ENCODE results near the gene IL21. TPM values are rescaled to one million over a fixed set of nuclear protein-coding genes. Genes with fewer than 3 reads are reported as not detected.

Gene IL21
- total RNA-seq, 1 experiment from 2014 or later = not detected

- H3K23ac ChIP-seq (ENCODE audit: insufficient read length, low read depth, low read length) = no peak overlapping the region
- no peak overlapping the region for H3K18ac ChIP-seq (ENCODE audit: insufficient read length, low read depth, low read length)
- no peak overlapping the region for H3K4me2 ChIP-seq (ENCODE audit: insufficient read depth, insufficient read length, low read length)
- no peak overlapping the region for H4K5ac ChIP-seq (ENCODE audit: insufficient read length, low read depth, low read length)
- Mint-ChIP-seq H3K9me3 (peaks cover 0 to 3% of the 10 kb centered on the region in 2 experiments; a peak in 4 of 5 replicates), H3K27me3 (ENCODE audit: low read depth) (peaks cover 3% of the 10 kb centered on the region; the same call in 1 of the 2 replicates), H3K36me3 (ENCODE audit: insufficient read depth in 1 of 3, low read depth in 3 of 3) (peaks cover 0 to 2% (median 0%) of the 10 kb centered on the region in 3 experiments; a peak in 1 of 7 replicates), H3K27ac (no peak overlapping the region), H3K4me3 (no peak overlapping the region), H3K4me1 (peaks cover 0 to 3% of the 10 kb centered on the region in 2 experiments; a peak in 1 of 4 replicates)
- H2AFZ ChIP-seq (ENCODE audit: low read length) = no peak overlapping the region
- H3K14ac ChIP-seq (ENCODE audit: insufficient read depth, low read length) = no peak overlapping the region
- no peak overlapping the region for H3K27ac ChIP-seq (ENCODE audit: insufficient read length, low read depth, low read length)
- H3K23me2 ChIP-seq (ENCODE audit: insufficient read length, low read depth, low read length, poor library complexity, severe bottlenecking) = no peaks in the 10 kb centered on the region
- H2BK20ac ChIP-seq (ENCODE audit: low read depth, low read length, poor library complexity, severe bottlenecking) = no peak overlapping the region
- TF ChIP-seq CTCF (conservative IDR thresholded peaks at IDR 0.05) = no peak
- H4K8ac ChIP-seq (replicated peaks; ENCODE audit: insufficient read length, low read depth, low read length) = no peak overlapping the region
- no peaks in the 10 kb centered on the region for H3K4me1 ChIP-seq (ENCODE audit: insufficient read depth, low read length)
- no peak overlapping the region for H2BK5ac ChIP-seq (ENCODE audit: insufficient read length, low read length)
- no peak for DNase-seq
- H3K9ac ChIP-seq (ENCODE audit: extremely low read depth, insufficient read length, low read length) = no peak overlapping the region
- H2BK15ac ChIP-seq (ENCODE audit: low read depth, low read length) = no peak overlapping the region
- H3K79me1 ChIP-seq (ENCODE audit: insufficient read depth, low read depth, low read length, poor library complexity, severe bottlenecking) = no peaks in the 10 kb centered on the region
- H3K27me3 ChIP-seq (ENCODE audit: insufficient read depth, low read length) = no peaks in the 10 kb centered on the region
- H3K56ac ChIP-seq (ENCODE audit: insufficient read length, low read depth, low read length) = no peak overlapping the region
- no peak overlapping the region for H2BK12ac ChIP-seq (ENCODE audit: insufficient read length, low read depth, low read length)
- H4K91ac ChIP-seq (ENCODE audit: insufficient read length, low read depth, low read length) = no peak overlapping the region
- H3K4ac ChIP-seq (ENCODE audit: low read depth, low read length) = no peak overlapping the region
- H3T11ph ChIP-seq (ENCODE audit: low read length) = no peak overlapping the region
- WGBS (ENCODE audit: extremely low coverage, insufficient read length, low lambda C conversion rate) = no CpG with 5 or more reads among the region's 1 CpG
- H3K9me3 ChIP-seq (ENCODE audit: control insufficient read depth, low read depth, low read length) = no peaks in the 10 kb centered on the region
- H2BK120ac ChIP-seq (ENCODE audit: low read depth, low read length, poor library complexity, severe bottlenecking) = no peak overlapping the region
- no peak overlapping the region for H2AK5ac ChIP-seq (ENCODE audit: insufficient read length, low read length)
- H4K20me1 ChIP-seq (ENCODE audit: control insufficient read depth, insufficient read depth, insufficient read length) = no peaks in the 10 kb centered on the region
- H3K79me2 ChIP-seq (ENCODE audit: insufficient read depth, low read length) = no peaks in the 10 kb centered on the region
These were observed 38.0 kb upstream of the IL21 start for GRCh38 chr4:122658818-122659295.

Measured in H9 (cell line).